Measurements from ENCODE around the gene MDM2.

MDM2 gene

DNA sequence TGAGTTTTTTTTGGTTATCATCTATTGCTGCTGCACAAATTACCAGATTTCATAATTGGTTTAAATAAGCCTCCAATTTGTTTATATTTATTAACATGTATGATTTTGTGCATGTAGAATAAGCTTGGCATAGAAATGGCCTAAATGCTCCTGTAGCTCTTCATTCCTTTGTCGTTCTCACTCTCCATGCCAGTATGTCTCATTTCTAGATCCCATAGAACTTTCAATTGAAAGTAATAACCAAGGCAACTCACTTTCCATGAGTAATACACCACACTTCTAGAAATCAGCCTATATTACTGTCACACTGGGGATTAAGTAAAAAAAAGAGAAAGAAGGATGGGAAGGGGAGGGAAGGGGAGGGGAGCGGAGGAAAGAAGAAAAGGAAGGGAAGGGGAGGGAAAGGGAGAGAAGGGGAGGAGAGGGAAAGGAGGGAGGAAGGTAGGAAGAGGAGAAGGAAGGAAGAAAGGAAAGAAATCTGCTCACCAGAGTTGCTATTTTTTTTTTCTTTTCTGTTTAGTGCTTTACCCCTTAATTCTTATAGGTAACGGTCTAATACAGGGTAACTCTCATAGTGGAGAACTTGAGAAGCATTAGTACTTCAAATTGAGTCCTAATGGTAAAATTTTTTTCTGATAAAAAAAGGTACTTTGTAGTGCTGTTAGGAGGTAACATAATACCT lies 45.6 kb downstream of the MDM2 start:
- no peak for DNase-seq (ENCODE audit: low read depth)

GRCh38 chr12:68854078-68854468 lies 46.1 kb downstream of the MDM2 start:
- no peak for DNase-seq (ENCODE audit: low read depth)

GRCh38 chr12:68854554-68854953 lies 46.6 kb downstream of the MDM2 start:
- no peak for DNase-seq (ENCODE audit: low read depth)

DNA sequence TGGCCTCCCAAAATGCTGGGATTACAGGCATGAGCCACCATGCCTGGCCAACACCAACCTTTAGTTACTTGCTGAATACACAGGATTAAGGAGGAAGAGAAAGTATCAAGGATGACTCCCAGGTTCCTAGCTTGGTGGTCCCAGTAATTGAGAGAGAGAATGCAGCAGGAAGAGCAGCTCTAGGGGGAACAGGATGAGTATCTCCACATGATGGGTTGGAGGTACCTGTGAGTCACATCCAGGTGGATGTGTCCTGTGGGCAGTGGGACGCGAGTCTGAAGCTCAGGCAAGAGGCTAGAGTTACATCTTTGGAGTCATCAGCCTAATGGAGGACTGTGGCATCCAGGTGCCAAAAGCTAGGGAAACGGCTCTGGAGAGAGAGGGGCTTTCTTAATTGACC lies 47.1 kb downstream of the MDM2 start:
- DNase-seq (ENCODE audit: low read depth): no peak

GRCh38 chr12:68855771-68856170 lies 47.8 kb downstream of the MDM2 start:
- DNase-seq (ENCODE audit: low read depth): no peak

DNA sequence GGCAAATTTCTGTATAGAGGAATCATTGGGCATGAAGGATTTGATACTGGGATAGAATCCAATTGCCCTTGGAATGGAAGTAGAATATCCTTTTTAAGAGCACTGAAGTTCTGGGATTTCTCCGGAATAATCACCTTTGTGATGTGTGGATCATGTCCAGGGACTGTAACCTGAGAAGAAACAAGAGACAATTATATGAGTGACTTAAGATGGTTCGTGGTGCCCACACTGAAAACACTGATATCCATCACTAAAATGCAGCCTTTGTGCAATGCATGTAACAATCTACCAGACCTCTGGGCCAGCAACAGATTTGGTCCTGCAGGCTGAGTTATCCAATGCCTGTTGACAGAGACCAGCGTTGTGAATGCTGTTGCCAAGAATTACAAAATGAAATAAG lies 48.5 kb downstream of the MDM2 start:
- DNase-seq (ENCODE audit: low read depth): no peak

DNA sequence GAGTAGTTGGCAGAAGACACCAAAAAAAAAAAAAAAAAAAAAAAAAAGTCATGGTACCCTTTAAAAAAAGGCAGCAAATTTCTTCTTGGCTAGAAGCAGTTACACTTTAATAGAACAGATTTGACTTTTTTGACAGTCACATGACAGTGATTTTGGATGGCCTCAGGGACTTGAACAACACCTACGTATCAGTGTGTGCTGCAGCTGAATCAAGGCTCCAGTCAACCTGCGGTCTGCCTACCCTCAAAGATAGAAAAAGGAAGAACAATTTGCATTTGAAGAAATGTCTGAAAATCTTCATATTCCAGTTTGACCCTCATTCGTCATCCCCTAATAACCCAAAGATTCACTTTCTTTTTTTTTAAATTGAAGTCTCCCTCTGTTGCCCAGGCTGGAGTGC lies 53.9 kb downstream of the MDM2 start:
- no peak for DNase-seq (ENCODE audit: low read depth)

DNA sequence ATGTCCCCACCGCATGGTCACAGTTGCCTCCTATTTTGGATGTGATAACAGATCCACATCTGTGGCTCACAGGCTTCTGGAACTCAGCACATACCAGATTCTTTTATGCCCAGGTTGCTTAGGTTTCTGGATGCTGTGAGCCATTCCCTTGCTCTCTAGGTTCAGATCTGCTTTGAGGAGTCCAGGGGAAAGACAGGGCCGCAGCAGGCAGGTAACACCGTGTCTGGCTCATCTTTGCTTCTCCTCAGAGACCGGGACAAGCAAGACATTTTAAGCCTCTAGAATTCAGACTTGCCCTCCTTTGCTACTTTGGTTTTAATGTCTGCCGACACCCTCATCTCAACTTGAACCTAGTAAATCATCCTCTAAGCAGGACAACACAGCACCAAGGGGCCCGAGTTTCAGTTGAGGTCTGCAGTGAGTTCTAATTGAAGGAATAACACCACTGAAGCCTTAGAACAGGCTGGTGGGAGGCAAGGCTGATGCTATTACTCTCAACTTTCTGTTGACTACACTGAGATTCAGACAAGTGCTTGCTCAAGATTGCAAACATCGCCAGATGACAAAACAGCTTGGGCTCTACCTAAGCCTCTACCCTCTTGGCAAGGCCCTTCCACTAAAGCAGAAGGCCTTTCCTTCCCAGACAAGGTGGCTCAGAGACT lies 55.3 kb downstream of the MDM2 start:
- no peak for DNase-seq (ENCODE audit: low read depth)

DNA sequence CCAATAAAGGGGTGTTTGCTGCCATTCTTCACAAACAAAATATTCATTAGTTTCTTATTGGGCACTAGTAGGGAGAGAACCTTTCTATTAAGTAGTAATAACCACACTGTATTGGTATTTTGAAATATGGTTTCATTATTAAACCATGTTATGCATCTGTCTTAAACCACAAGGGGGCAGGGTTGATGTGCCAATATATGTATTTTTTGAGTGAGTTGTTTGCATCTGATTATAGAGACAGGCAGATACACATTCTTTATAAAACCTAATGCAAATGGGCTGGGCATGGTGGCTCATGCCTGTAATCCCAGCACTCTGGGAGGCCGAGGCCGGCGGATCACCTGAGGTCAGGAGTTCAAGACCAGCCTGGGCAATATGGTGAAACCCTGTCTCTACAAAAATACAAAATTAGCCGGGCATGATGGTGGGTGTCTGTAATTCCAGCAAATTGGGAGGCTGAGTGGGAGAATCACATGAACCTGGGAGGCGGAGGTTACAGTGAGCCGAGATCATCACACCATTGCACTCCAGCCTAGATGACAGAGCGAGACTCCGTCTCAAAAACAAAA lies 56.0 kb downstream of the MDM2 start:
- DNase-seq (ENCODE audit: low read depth): peak; percentile 61

DNA sequence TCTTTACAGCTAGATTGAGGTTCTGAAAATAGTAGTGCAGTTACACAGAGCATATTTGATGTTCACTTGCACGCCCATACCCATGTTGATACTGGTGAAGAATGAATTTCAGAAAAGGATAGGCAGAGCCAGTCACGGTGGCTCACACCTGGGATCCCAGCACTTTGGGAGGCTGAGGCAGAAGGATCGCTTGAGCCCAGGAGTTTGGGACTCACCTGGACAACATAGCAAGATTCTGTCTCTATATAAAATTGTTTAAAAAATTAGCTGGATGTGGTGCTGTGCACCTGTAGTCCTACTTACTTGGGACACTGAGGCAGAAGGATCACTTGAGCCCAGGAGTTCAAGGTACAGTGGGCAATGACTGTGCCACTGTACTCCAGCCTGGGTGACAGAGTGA lies 56.6 kb downstream of the MDM2 start:
- no peak for DNase-seq (ENCODE audit: low read depth)

DNA sequence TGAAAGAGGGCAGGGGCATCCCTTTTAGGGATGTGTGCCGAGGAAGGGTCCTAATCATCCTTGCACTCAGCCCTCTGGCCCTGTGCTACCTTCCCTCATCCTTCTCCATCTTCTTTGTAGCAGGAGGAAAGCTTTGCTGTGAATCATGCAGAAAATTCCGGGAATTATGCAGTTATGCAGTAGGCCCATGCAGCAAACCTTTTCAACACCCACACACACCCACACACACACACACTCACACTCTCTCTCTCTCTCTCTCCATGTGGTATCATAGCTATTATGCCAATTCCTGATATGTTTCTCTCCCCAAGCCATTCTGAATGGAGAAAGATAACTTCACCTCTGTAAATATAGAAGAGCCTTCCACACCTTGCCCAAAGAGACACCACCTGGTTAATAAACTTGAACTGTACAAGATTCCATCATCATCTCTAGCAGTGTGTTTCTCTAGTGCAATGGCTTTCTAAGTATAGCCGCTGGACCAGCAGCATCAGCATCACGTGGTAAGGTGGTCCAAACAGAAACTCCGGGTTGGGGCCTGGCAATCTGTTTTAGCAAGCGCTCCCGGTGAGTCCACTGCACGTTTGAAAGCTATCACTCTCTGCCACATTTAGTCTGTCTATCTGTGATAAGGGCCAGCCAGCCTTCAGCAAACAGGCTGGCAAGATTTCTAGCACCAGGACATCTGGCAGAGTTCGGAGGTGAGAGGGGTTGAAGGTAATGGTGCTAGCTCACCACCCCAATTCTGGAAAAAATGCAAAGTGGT lies 57.6 kb downstream of the MDM2 start:
- DNase-seq (ENCODE audit: low read depth): no peak

- peak; percentile 35 for DNase-seq (ENCODE audit: low read depth)
Observed at GRCh38 chr12:68866950-68867349, 59.0 kb downstream of the MDM2 start.

DNA sequence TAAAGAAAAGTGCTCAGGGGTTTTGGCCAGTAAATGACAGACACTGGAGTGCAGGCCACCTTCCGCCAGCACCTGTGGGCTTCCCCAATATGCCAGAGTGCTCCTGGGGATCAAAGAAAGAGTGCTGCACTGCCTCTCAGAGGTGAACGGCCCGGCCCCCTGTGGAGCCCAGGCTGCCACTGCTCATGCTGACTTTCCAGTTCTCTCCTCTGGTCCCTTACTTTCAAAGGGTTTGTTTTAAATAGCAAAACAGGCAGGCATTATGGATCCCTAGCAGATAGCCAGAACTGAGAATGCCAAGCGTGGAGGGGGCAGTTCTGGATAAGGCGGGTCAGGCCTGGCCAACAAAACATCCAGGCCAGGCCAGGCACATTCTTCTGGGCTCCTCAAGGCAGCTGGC lies 59.6 kb downstream of the MDM2 start:
- DNase-seq (ENCODE audit: low read depth): no peak

DNA sequence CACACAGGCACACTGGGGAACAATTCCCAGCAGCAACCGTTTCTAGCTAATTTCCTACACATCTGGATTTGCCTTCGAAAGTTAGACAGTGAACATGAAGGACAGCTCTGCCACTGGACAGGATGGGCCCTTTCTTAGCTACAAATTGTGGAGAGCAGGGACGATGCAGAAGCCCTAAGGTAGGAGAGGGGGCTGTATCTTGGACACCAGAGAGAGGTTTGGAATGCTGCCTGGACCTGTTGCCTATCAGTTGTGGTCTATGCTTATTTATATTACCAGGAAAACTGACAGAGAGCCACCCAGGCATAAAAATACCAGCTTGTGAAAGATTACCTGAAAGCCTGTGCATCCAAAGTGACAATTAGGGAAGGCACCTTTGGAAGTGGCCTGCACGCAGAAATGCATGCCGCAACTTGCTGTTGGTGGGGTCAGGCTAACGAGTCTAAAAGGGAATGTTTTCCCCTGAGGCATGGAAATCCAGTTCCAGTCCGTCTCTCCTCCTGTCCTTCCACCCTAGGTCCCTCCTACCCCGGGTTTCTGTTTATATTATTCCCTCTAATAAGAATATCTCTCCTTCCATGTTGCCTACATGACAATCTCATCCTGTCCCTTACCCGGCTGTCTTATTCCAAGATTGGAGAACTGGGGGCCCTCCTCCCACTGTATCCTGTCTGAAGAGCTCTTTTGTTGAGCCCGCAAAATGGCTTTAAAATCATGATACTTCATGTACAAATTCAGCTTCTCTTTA lies 60.2 kb downstream of the MDM2 start:
- no peak for DNase-seq (ENCODE audit: low read depth)

- no peak for DNase-seq (ENCODE audit: low read depth)
Observed at GRCh38 chr12:68870011-68870410, 62.0 kb downstream of the MDM2 start.

DNA sequence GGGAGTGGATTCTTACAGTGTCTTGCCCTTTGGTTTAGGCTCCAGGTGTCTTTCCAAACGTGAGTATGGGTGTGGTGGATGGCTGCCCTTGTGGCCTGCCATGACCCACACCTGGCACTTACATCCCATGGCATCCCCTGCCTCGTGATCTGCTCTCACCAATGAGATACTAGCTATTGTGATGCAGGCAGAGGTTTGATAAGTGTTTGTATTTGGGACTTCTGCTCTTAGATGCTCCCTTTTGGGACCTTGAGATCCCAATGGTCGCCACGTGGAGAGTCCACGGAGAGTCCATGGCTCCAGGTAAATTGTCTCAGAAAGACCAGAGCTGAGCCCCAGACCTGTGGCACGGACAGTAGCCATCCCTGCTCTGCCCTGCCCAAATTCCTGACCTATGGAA lies 62.5 kb downstream of the MDM2 start:
- DNase-seq (ENCODE audit: low read depth): no peak

DNA sequence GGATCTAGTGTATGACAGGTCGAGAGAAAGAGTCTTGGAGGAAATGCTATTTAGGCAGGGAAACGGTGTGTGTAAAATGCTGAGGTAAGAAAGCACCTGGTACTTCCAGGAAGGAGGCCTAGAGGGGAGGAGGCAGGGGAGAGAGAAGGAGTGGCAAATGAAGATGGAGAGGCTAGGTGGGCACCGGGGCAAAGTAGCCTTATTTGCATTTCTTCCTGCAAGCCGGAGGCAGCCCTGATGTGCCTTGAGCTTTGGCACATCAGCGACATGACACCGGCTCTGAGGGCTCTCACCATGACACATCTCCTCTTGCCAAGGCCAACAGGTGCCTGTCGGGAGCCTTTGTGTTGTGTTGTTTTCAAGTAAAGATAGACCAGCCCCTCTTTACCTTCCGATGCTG lies 63.4 kb downstream of the MDM2 start:
- DNase-seq (ENCODE audit: low read depth): no peak

DNA sequence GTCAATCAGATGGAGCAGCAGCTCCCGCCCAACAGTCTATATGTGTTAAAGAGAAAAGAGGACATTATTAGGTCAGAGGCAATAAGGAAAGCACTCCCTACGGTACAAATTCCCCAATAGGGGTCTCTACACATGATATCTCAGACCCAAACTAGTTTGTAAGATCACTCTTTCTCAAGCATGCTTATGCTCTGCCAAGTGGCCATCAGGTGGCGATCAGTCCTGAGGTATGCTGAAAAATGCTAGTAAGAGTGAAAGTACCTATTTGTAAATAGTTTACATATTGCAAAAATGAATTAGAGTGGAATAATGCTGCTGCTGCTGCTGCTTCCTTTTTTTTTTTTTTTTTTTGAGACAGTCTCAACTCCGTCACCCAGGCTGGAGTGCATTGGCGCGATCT lies 63.9 kb downstream of the MDM2 start:
- no peak for DNase-seq (ENCODE audit: low read depth)

- no peak for DNase-seq (ENCODE audit: low read depth)
Observed at GRCh38 chr12:68873316-68873715, 65.3 kb downstream of the MDM2 start.

GRCh38 chr12:68876461-68876860 lies 68.5 kb downstream of the MDM2 start:
- DNase-seq (ENCODE audit: low read depth): no peak

GRCh38 chr12:68877583-68877982 lies 69.6 kb downstream of the MDM2 start:
- no peak for DNase-seq (ENCODE audit: low read depth)

DNA sequence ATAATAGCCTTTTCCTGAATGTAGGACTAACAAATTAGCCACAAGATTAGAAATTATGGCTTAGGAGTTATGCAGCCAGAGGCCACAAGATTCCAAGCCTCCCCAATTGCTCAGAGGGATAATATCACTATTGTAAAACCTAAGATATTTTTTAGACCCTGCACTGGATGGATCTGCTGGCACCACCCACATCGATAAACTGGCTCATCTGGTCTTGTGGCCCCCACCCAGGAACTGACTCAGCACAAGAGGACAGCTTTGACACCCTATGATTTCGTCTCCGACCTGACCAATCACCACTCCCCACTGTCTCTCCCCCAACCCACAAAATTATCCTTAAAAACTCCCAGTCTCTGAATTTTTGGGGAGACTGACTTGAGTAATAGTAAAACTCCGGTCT lies 70.3 kb downstream of the MDM2 start:
- DNase-seq (ENCODE audit: low read depth): no peak

Data from fibroblast of gingiva (primary cell).